SK-N-SH (cell line): ENCODE results near the gene CA10. TPM values are rescaled to one million over a fixed set of nuclear protein-coding genes. Genes with fewer than 3 reads are reported as not detected.

Experiments used
- CTCF ChIA-PET: fragments of 300-600, 350-600 bp; formaldehyde crosslinking; extraction: SDS; loops from one replicate; lab custom pipeline; 2021; lab: Yijun Ruan, JAX
- POLR2A ChIA-PET: fragments of 350-600 bp; sonication (Branson Sonifier 250); formaldehyde crosslinking; extraction: SDS; loops from one replicate; lab custom pipeline; 2020; ENCODE audit warnings: antibody characterized with exemption, inconsistent platforms; lab: Yijun Ruan, JAX
- DNase-seq: peaks from one replicate; pipeline ENCODE4 v3.0.0; 2012
- H2AFZ ChIP-seq: fragments of 200-600 bp; sonication (generic); 2 replicates; pipeline ENCODE4 v1.8.1; 2016; ENCODE audit warnings: antibody characterized with exemption, mild to moderate bottlenecking, low read depth
- H3F3A ChIP-seq: fragments of 200-600 bp; sonication (generic); replicated peaks from 2 replicates; pipeline ENCODE3; 2016; ENCODE audit warnings: antibody characterized with exemption, mild to moderate bottlenecking; ENCODE audit not compliant: insufficient read depth
- H3K27ac ChIP-seq, 2 experiments: fragments of 200-500 bp in 1 of 2; fragments of 200-600 bp in 1 of 2; sonication (Bioruptor generic) in 1 of 2; sonication (generic), shearing (Covaris generic) in 1 of 2; 2 replicates each; pipeline versions ENCODE4 v1.5.1 to v1.6.1; 2014 to 2016; ENCODE audit warnings: low read depth in 2 of 2, inconsistent platforms in 1 of 2, low read length in 1 of 2, mild to moderate bottlenecking in 1 of 2, mixed read lengths in 1 of 2
- H3K27me3 ChIP-seq: fragments of 200-600 bp; sonication (generic), shearing (Covaris generic); 2 replicates; pipeline ENCODE4 v1.6.1; 2016; ENCODE audit warnings: mixed run types; ENCODE audit not compliant: insufficient read depth
- H3K36me3 ChIP-seq, 2 experiments: fragments of 200-500 bp in 1 of 2; fragments of 200-600 bp in 1 of 2; sonication (Bioruptor generic) in 1 of 2; sonication (generic) in 1 of 2; replicated peaks in 1 of 2; 2 replicates each; pipeline versions ENCODE3 to v1.5.1; 2014 to 2016; ENCODE audit warnings: low read length in 1 of 2, mild to moderate bottlenecking in 1 of 2; ENCODE audit not compliant: insufficient read depth in 2 of 2, control insufficient read depth in 1 of 2
- H3K4me1 ChIP-seq, 2 experiments: fragments of 200-500 bp in 1 of 2; fragments of 200-600 bp in 1 of 2; sonication (Bioruptor generic) in 1 of 2; sonication (generic), shearing (Covaris generic) in 1 of 2; 2 replicates each; pipeline versions ENCODE4 v1.5.1 to v1.6.1; 2014 to 2016; ENCODE audit warnings: low read depth in 1 of 2, low read length in 1 of 2, mixed run types in 1 of 2; ENCODE audit not compliant: insufficient read depth in 2 of 2, control insufficient read depth in 1 of 2
- H3K4me2 ChIP-seq: fragments of 200-600 bp; sonication (generic), shearing (Covaris generic); 2 replicates; pipeline ENCODE4 v1.6.1; 2017; ENCODE audit warnings: mixed run types
- H3K4me3 ChIP-seq, 2 experiments: fragments of 200-500 bp in 1 of 2; fragments of 200-600 bp in 1 of 2; sonication (Bioruptor generic) in 1 of 2; sonication (generic), shearing (Covaris generic) in 1 of 2; 2 replicates each; pipeline versions ENCODE4 v1.5.1 to v1.8.1; 2014 to 2016; ENCODE audit warnings: low read depth in 2 of 2, inconsistent platforms in 1 of 2, low read length in 1 of 2, mild to moderate bottlenecking in 1 of 2, mixed read lengths in 1 of 2, moderate library complexity in 1 of 2
- H3K79me2 ChIP-seq: fragments of 200-600 bp; sonication (generic); 2 replicates; pipeline ENCODE4 v1.8.1; 2017; ENCODE audit warnings: mild to moderate bottlenecking; ENCODE audit not compliant: insufficient read depth
- H3K9ac ChIP-seq: fragments of 200-600 bp; sonication (generic); 2 replicates; pipeline ENCODE4 v1.6.1; 2017; ENCODE audit warnings: mixed run types
- H3K9me2 ChIP-seq: fragments of 200-600 bp; sonication (generic); 2 replicates; pipeline ENCODE4 v1.6.1; 2017; ENCODE audit warnings: mixed run types
- H3K9me3 ChIP-seq: fragments of 200-600 bp; sonication (generic); 2 replicates; pipeline ENCODE4 v1.6.1; 2017; ENCODE audit warnings: mixed run types, mild to moderate bottlenecking, moderate library complexity
- H4K20me1 ChIP-seq: fragments of 200-600 bp; sonication (generic); 2 replicates; pipeline ENCODE4 v1.6.1; 2017; ENCODE audit warnings: mild to moderate bottlenecking, mixed run types; ENCODE audit not compliant: insufficient read depth
- FOXM1 ChIP-seq: IDR thresholded peaks from 2 replicates; pipeline ENCODE4 v1.4.0; 2012; ENCODE audit warnings: low read depth, mild to moderate bottlenecking
- IRF3 ChIP-seq: fragments of 150-350 bp; IDR thresholded peaks from 2 replicates; pipeline ENCODE4 v1.6.1; 2016; ENCODE audit warnings: mild to moderate bottlenecking, low read depth, low read length
- MEF2A ChIP-seq: IDR thresholded peaks from 2 replicates; pipeline ENCODE4 v1.4.0; 2012; ENCODE audit warnings: low read depth, borderline replicate concordance
- MXI1 ChIP-seq: IDR thresholded peaks from 2 replicates; pipeline ENCODE4 v1.6.1; 2012; ENCODE audit warnings: mild to moderate bottlenecking, low read depth, low read length, improper control_type of control experiment
- TEAD4 ChIP-seq: IDR thresholded peaks from 2 replicates; pipeline ENCODE4 v1.4.0; 2012; ENCODE audit warnings: mild to moderate bottlenecking, borderline replicate concordance; ENCODE audit not compliant: insufficient read depth
- WGBS: methylation state at CpG from one replicate; pipeline ENCODE4 v1.1.6; 2017; ENCODE audit warnings: low lambda C conversion rate; 5-methylcytosine and 5-hydroxymethylcytosine counted together
- polyA plus RNA-seq, 3 experiments: library from polyadenylated mRNA; depleted of rRNA; stranded (reverse); fragments of >200 nt; gene quantifications; 2 replicates each; pipeline ENCODE4 v1.2.3, GENCODE V29; 2012
- TF ChIP-seq, protein P1 (sequence below): fragments of 200-600 bp; sonication (generic); IDR thresholded peaks from 2 replicates; pipeline ENCODE4 v1.6.1; 2017; ENCODE audit warnings: antibody characterized with exemption, mild to moderate bottlenecking, moderate library complexity

Gene CA10
- polyA plus RNA-seq, 1 of the 3 experiments (the other 2 are of a cell fraction): not detected

GRCh38 chr17:51820252-51820651, 338.3 kb downstream of the CA10 start:
- H3K9ac ChIP-seq: no peak overlapping the region
- no peak for TF ChIP-seq TEAD4
- no peak for DNase-seq
- no peak overlapping the region for H3K4me2 ChIP-seq
- H3F3A ChIP-seq: no peaks in the 10 kb centered on the region
- no peaks in the 10 kb centered on the region for H3K9me3 ChIP-seq
- H3K27ac ChIP-seq: no peak overlapping the region
- H3K27me3 ChIP-seq: no peaks in the 10 kb centered on the region
- no peaks in the 10 kb centered on the region for H3K9me2 ChIP-seq
- H4K20me1 ChIP-seq: no peaks in the 10 kb centered on the region
- POLR2A ChIA-PET: no interaction called here
- CTCF ChIA-PET: interaction anchor here (1.0 to 1.5 kb wide), 2 partner anchors 31 to 34 kb away, joined by 4 read pairs; no protein-coding TSS in a partner anchor
- 37% methylated on average over 6 of the region's 6 CpGs for WGBS
- peaks cover 0 to 4% of the 10 kb centered on the region in 2 experiments; a peak in 1 of 4 replicates for H3K4me1 ChIP-seq
- H3K79me2 ChIP-seq: no peaks in the 10 kb centered on the region
- H3K4me3 ChIP-seq: no peak overlapping the region
- H2AFZ ChIP-seq: no peak overlapping the region
- no peaks in the 10 kb centered on the region for H3K36me3 ChIP-seq

DNA sequence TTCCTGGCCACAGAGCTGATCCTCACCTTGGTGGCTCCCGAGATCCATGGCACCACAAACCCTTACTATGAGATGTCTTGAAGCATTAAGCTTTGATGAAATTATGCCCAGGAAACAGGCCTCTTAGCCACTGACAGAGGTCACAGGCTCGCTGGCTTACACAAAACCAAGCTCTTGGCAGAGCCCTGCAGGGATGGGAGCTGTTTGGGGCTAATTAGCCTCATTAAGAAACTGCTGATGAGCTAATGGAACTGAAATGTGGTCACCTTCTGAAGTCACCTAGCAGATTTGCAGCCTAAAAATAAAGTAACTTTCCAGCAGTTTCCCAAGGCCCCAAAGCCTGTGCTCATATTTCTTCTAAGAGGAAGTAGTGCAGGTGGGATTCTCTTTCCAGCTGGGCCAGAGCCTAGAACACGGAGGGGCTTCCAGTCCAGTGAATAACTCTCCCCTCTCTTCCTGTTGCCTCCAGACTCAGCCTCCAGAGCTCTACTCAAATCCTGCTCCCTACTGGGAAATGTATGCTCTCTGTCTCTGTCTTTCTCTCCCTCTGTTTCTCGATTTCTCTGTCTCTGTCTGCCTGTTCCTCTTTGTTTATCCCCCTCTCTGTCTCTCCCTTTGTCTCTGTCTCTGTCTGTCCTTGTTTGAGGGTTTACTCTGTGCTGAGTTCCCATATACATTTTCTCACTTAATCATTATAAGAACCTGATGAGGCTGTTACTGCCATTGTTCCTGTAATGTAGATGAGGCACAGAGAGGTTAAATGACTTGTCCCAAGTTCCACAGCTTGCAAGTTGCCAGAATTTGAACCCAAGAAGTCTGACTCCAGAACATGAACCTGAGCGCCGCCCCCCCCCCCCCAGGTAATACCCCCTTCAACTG, 338.9 kb downstream of the CA10 start:
- no peak overlapping the region for H3K9ac ChIP-seq
- 11% methylated on average over 6 of the region's 6 CpGs for WGBS
- H4K20me1 ChIP-seq: no peaks in the 10 kb centered on the region
- H3K4me2 ChIP-seq: no peak overlapping the region
- H3F3A ChIP-seq: no peaks in the 10 kb centered on the region
- H3K79me2 ChIP-seq: no peaks in the 10 kb centered on the region
- no peaks in the 10 kb centered on the region for H3K27me3 ChIP-seq
- H3K27ac ChIP-seq: no peak overlapping the region
- H2AFZ ChIP-seq: no peak overlapping the region
- TF ChIP-seq MEF2A: no peak
- no peak for TF ChIP-seq MXI1
- no peak for TF ChIP-seq IRF3
- TF ChIP-seq, protein P1, sequence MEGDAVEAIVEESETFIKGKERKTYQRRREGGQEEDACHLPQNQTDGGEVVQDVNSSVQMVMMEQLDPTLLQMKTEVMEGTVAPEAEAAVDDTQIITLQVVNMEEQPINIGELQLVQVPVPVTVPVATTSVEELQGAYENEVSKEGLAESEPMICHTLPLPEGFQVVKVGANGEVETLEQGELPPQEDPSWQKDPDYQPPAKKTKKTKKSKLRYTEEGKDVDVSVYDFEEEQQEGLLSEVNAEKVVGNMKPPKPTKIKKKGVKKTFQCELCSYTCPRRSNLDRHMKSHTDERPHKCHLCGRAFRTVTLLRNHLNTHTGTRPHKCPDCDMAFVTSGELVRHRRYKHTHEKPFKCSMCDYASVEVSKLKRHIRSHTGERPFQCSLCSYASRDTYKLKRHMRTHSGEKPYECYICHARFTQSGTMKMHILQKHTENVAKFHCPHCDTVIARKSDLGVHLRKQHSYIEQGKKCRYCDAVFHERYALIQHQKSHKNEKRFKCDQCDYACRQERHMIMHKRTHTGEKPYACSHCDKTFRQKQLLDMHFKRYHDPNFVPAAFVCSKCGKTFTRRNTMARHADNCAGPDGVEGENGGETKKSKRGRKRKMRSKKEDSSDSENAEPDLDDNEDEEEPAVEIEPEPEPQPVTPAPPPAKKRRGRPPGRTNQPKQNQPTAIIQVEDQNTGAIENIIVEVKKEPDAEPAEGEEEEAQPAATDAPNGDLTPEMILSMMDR: no peak
- no peak for TF ChIP-seq FOXM1
- TF ChIP-seq, all 33 proteins: peak for 0
- H3K9me3 ChIP-seq: no peaks in the 10 kb centered on the region
- ChIA-PET CTCF (interaction anchor here (1.2 to 1.4 kb wide), 4 partner anchors 9 to 41 kb away, joined by 3 to 4 read pairs (median 3); no protein-coding TSS in a partner anchor), POLR2A (no interaction called here)
- DNase-seq: no peak
- H3K4me1 ChIP-seq: peaks cover 0 to 4% of the 10 kb centered on the region in 2 experiments; a peak in 1 of 4 replicates
- H3K4me3 ChIP-seq: no peak overlapping the region
- no peaks in the 10 kb centered on the region for H3K9me2 ChIP-seq
- no peaks in the 10 kb centered on the region for H3K36me3 ChIP-seq
